Gastroesophageal sphincter (tissue), 4 donors: ENCODE measurements around the gene LAMC1. TPM values are rescaled to one million over a fixed set of nuclear protein-coding genes. Genes with fewer than 3 reads are reported as not detected.

Source experiments
- ATAC-seq: fragments of 150-250 bp; one replicate; pipeline ENCODE4 v1.9.1; 2016; ENCODE audit warnings: mild to moderate bottlenecking, moderate library complexity
- H3K27ac ChIP-seq, 4 donors: fragments of 200-600 bp; sonication (generic) in 3 of 4; 1 replicate in 3 of 4; 2 replicates in 1 of 4; pipeline ENCODE4 v1.5.1; 2016 to 2019
- H3K27me3 ChIP-seq: fragments of 200-600 bp; sonication (generic); one replicate; pipeline ENCODE4 v1.5.1; 2019
- H3K36me3 ChIP-seq, 2 donors: fragments of 200-600 bp; sonication (generic); one replicate each; pipeline ENCODE4 v1.5.1; 2019; ENCODE audit warnings: control low read depth in 1 of 2
- H3K4me1 ChIP-seq, 3 donors: fragments of 200-600 bp; sonication (generic); 1 replicate in 2 of 3; 2 replicates in 1 of 3; pipeline ENCODE4 v1.5.1; 2016 to 2019; ENCODE audit warnings: control low read depth in 2 of 3
- H3K4me3 ChIP-seq, 2 donors: fragments of 200-600 bp; sonication (generic); one replicate each; pipeline ENCODE4 v1.5.1; 2019; ENCODE audit warnings: mild to moderate bottlenecking in 1 of 2, moderate library complexity in 1 of 2
- H3K9me3 ChIP-seq, 3 donors: fragments of 200-600 bp; sonication (generic); one replicate each; pipeline ENCODE4 v1.5.1; 2017 to 2019; ENCODE audit warnings: control low read depth in 2 of 3
- CTCF ChIP-seq, 4 experiments: fragments of 200-600 bp in 2 of 4; fragments of 450-650 bp in 2 of 4; sonication (generic) in 1 of 4; IDR thresholded peaks; one replicate each; pipeline ENCODE4 v1.5.1; 2017 to 2019; ENCODE audit warnings: antibody characterized with exemption in 4 of 4, mild to moderate bottlenecking in 2 of 4, moderate library complexity in 2 of 4
- EP300 ChIP-seq: sonication (generic); formaldehyde crosslinking; IDR thresholded peaks from one replicate; pipeline ENCODE4 v1.6.1; 2017; ENCODE audit warnings: antibody characterized with exemption, mild to moderate bottlenecking
- POLR2A ChIP-seq, 2 donors: fragments of 450-650 bp; IDR thresholded peaks; one replicate each; pipeline ENCODE4 v1.6.1; 2017; ENCODE audit warnings: antibody characterized with exemption in 2 of 2, mild to moderate bottlenecking in 2 of 2, moderate library complexity in 1 of 2
- POLR2AphosphoS5 ChIP-seq: sonication (generic); formaldehyde crosslinking; IDR thresholded peaks from one replicate; pipeline ENCODE4 v1.6.1; 2017; ENCODE audit warnings: antibody characterized with exemption
- WGBS, 2 donors: methylation state at CpG; one replicate each; pipeline ENCODE4 v1.1.5; 2018; ENCODE audit warnings: low coverage in 1 of 2; 5-methylcytosine and 5-hydroxymethylcytosine counted together
- total RNA-seq, 4 donors: library from RNA; depleted of rRNA; stranded (reverse); fragments of >200 nt; gene quantifications; one replicate each; pipeline ENCODE4 v1.1.0, GENCODE V29; 2016

LAMC1 gene
- total RNA-seq, 4 donors from 2014 or later = 363 to 528 (median 514) TPM

GRCh38 chr1:183003203-183003602, 20.0 kb upstream of the LAMC1 start:
- H3K4me3 ChIP-seq = no peak overlapping the region
- H3K27ac ChIP-seq = peak overlapping the region in 3 of 4 donors; percentile 32 to 46 (median 37)
- peak; percentile 84 for ATAC-seq
- H3K4me1 ChIP-seq = no peaks in the 10 kb centered on the region
- H3K9me3 ChIP-seq = no peaks in the 10 kb centered on the region
- no peaks in the 10 kb centered on the region for H3K27me3 ChIP-seq
- no peaks in the 10 kb centered on the region for H3K36me3 ChIP-seq
- TF ChIP-seq POLR2AphosphoS5 = no peak
- no peak for TF ChIP-seq EP300
- TF ChIP-seq POLR2A (IDR thresholded peaks at IDR 0.05) = no peak
- TF ChIP-seq CTCF (IDR thresholded peaks at IDR 0.05) = no peak
- 32 to 38% methylated on average over 4 of the region's 4 CpGs for WGBS, 2 donors

GRCh38 chr1:183004141-183004540, 19.1 kb upstream of the LAMC1 start:
- Histone ChIP-seq H3K27me3 (no peaks in the 10 kb centered on the region), H3K4me1 (no peaks in the 10 kb centered on the region), H3K4me3 (no peak overlapping the region), H3K9me3 (no peaks in the 10 kb centered on the region), H3K27ac (peak overlapping the region in 1 of 4 donors; percentile 32), H3K36me3 (no peaks in the 10 kb centered on the region)
- TF ChIP-seq POLR2AphosphoS5 (no peak), CTCF (IDR thresholded peaks at IDR 0.05) (no peak), POLR2A (IDR thresholded peaks at IDR 0.05) (no peak), EP300 (no peak)
- 100% methylated on average over 2 of the region's 2 CpGs; no CpG with 5 or more reads in 1 of the 2 donors for WGBS, 2 donors
- no peak for ATAC-seq

GRCh38 chr1:183011859-183012258, 11.4 kb upstream of the LAMC1 start:
- no peaks in the 10 kb centered on the region for H3K36me3 ChIP-seq
- ATAC-seq = no peak
- no peak overlapping the region for H3K27ac ChIP-seq
- H3K9me3 ChIP-seq = no peaks in the 10 kb centered on the region
- no peaks in the 10 kb centered on the region for H3K27me3 ChIP-seq
- H3K4me1 ChIP-seq = no peaks in the 10 kb centered on the region
- H3K4me3 ChIP-seq = no peak overlapping the region
- WGBS, 2 donors = 63 to 67% methylated on average over 4 of the region's 4 CpGs
- no peak for TF ChIP-seq POLR2A (IDR thresholded peaks at IDR 0.05)
- TF ChIP-seq CTCF (IDR thresholded peaks at IDR 0.05) = no peak
- TF ChIP-seq EP300 = no peak
- no peak for TF ChIP-seq POLR2AphosphoS5

GRCh38 chr1:183012301-183012994, 10.8 kb upstream of the LAMC1 start:
- Histone ChIP-seq H3K9me3 (no peaks in the 10 kb centered on the region), H3K4me3 (no peak overlapping the region), H3K4me1 (no peaks in the 10 kb centered on the region), H3K27ac (no peak overlapping the region), H3K27me3 (no peaks in the 10 kb centered on the region), H3K36me3 (no peaks in the 10 kb centered on the region)
- WGBS, 2 donors = 72 to 81% methylated on average over 6 of the region's 6 CpGs
- TF ChIP-seq EP300 (no peak), POLR2AphosphoS5 (no peak), CTCF (IDR thresholded peaks at IDR 0.05) (no peak), POLR2A (IDR thresholded peaks at IDR 0.05) (no peak)
- no peak for ATAC-seq

GRCh38 chr1:183019139-183019740, 4.0 kb upstream of the LAMC1 start:
- no peaks in the 10 kb centered on the region for H3K9me3 ChIP-seq
- no peak overlapping the region for H3K27ac ChIP-seq
- TF ChIP-seq EP300 (no peak), POLR2A (IDR thresholded peaks at IDR 0.05) (no peak), POLR2AphosphoS5 (no peak), CTCF (IDR thresholded peaks at IDR 0.05) (no peak)
- H3K36me3 ChIP-seq = no peaks in the 10 kb centered on the region
- H3K27me3 ChIP-seq = no peaks in the 10 kb centered on the region
- no peak for ATAC-seq
- H3K4me3 ChIP-seq = no peak overlapping the region
- 38 to 55% methylated on average over 3 of the region's 3 CpGs for WGBS, 2 donors
- peaks cover 3 to 24% (median 4%) of the 10 kb centered on the region in 3 donors for H3K4me1 ChIP-seq
